Ishikawa (cell line): ENCODE results near the gene RALY.

ENCODE experiments used
- CEBPB ChIP-seq: IDR thresholded peaks from 2 replicates; pipeline ENCODE4 v1.6.1; 2012
- CREB1 ChIP-seq: IDR thresholded peaks from 2 replicates; pipeline ENCODE4 v1.6.1; 2012; ENCODE audit warnings: low read depth
- EGR1 ChIP-seq: IDR thresholded peaks from 2 replicates; pipeline ENCODE4 v1.6.1; 2012
- EP300 ChIP-seq: IDR thresholded peaks from 2 replicates; pipeline ENCODE4 v1.6.1; 2012; ENCODE audit warnings: borderline replicate concordance
- FOXM1 ChIP-seq: IDR thresholded peaks from 2 replicates; pipeline ENCODE4 v1.6.1; 2012; ENCODE audit warnings: low read depth, borderline replicate concordance
- MAX ChIP-seq: IDR thresholded peaks from 2 replicates; pipeline ENCODE4 v1.6.1; 2012
- NFIC ChIP-seq: IDR thresholded peaks from 2 replicates; pipeline ENCODE4 v1.6.1; 2012
- RAD21 ChIP-seq: IDR thresholded peaks from 2 replicates; pipeline ENCODE4 v1.6.1; 2012; ENCODE audit warnings: low read depth
- REST ChIP-seq: IDR thresholded peaks from 2 replicates; pipeline ENCODE4 v1.6.1; 2012; ENCODE audit warnings: low read depth, mild to moderate bottlenecking
- TAF1 ChIP-seq: IDR thresholded peaks from 2 replicates; pipeline ENCODE4 v1.6.1; 2012; ENCODE audit warnings: low read depth, mild to moderate bottlenecking
- TCF12 ChIP-seq: IDR thresholded peaks from 2 replicates; pipeline ENCODE4 v1.6.1; 2012; ENCODE audit warnings: low read depth
- TEAD4 ChIP-seq: IDR thresholded peaks from 2 replicates; pipeline ENCODE4 v1.6.1; 2012
- USF1 ChIP-seq: IDR thresholded peaks from 2 replicates; pipeline ENCODE4 v1.6.1; 2012
- YY1 ChIP-seq: IDR thresholded peaks from 2 replicates; pipeline ENCODE4 v1.6.1; 2012; ENCODE audit warnings: low read depth
- ZBTB7A ChIP-seq: IDR thresholded peaks from 2 replicates; pipeline ENCODE4 v1.6.1; 2012; ENCODE audit warnings: low read depth

The RALY gene

GRCh38 chr20:34047010-34047687, 53.4 kb downstream of the RALY start:
- TF ChIP-seq MAX: no peak
- no peak for TF ChIP-seq TEAD4
- no peak for TF ChIP-seq FOXM1
- no peak for TF ChIP-seq NFIC
- no peak for TF ChIP-seq ZBTB7A
- no peak for TF ChIP-seq RAD21
- TF ChIP-seq CREB1: no peak
- TF ChIP-seq USF1: no peak
- TF ChIP-seq EGR1: no peak
- no peak for TF ChIP-seq CEBPB
- no peak for TF ChIP-seq EP300
- no peak for TF ChIP-seq TCF12
- TF ChIP-seq YY1: no peak
- TF ChIP-seq TAF1: no peak
- TF ChIP-seq REST: no peak

- TF ChIP-seq CREB1 (no peak), RAD21 (no peak), TEAD4 (no peak), ZBTB7A (no peak), REST (no peak), MAX (no peak), CEBPB (no peak), USF1 (no peak), TCF12 (no peak), YY1 (no peak), TAF1 (no peak), FOXM1 (no peak), NFIC (no peak), EP300 (no peak), EGR1 (no peak)
Measured at GRCh38 chr20:34047917-34048316, 54.2 kb downstream of the RALY start.

- no peak for TF ChIP-seq FOXM1
- TF ChIP-seq RAD21: no peak
- no peak for TF ChIP-seq EP300
- TF ChIP-seq TEAD4: no peak
- TF ChIP-seq REST: no peak
- no peak for TF ChIP-seq MAX
Measured at GRCh38 chr20:34049389-34049788, 55.7 kb downstream of the RALY start.

- TF ChIP-seq EP300 (no peak), EGR1 (no peak), CREB1 (no peak), NFIC (no peak), TCF12 (no peak), YY1 (no peak), TAF1 (no peak), TEAD4 (no peak), USF1 (no peak), CEBPB (no peak), FOXM1 (no peak), RAD21 (no peak), MAX (no peak), ZBTB7A (no peak), REST (no peak)
Measured at GRCh38 chr20:34049897-34050695, 56.4 kb downstream of the RALY start.
